NCI-H2171 (cell line): ENCODE results near the gene UAP1L1.
A peak's percentile ranks its signal among the peaks of the same experiment; 100 is the strongest.

Experiments used
- DNase-seq: peaks from one replicate; lab custom pipeline; 2025; lab: John Stamatoyannopoulos, UW

UAP1L1 gene

DNA sequence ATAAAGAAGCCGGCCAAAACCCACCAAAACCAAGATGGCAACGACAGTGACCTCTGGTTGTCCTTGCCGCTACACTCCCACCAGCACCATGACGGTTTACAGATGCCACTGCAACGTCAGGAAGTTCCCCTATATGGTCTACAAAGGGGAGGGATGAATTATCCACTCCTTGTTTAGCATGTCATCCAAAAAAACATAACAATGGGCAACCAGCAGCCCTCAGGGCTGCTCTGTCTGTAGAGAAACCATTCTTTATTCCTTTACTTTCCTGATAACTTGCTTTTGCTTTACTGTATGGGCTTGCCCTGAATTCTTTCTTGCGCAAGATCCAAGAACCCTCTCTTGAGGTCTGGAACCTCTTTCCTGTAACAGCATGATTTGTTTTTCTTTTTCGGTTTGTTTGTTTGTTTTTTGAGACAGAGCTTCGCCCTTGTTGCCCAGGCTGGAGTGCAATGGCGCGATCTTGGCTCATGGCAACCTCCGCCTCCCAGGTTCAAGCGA, 2.0 kb upstream of the UAP1L1 start:
- DNase-seq, result no peak

DNA sequence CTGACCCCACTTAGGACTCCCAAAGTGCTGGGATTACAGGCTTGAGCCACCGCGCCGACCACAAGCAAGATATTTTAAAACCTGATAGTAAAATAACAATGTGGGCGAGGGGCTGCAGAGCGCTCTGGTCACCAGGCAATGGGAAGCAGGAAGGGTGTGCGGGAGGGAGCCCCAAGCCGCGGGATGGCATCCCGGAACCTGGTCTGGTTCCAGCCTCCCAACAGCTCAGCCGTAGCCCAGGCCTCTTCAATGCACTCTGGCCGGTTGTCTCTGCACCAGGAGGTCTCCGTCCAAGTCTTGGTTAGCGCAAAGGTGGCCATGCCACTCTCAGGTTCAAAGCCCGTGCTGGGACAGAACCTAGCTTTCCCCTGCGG, 694 bp upstream of the UAP1L1 start:
- no peak for DNase-seq

DNA sequence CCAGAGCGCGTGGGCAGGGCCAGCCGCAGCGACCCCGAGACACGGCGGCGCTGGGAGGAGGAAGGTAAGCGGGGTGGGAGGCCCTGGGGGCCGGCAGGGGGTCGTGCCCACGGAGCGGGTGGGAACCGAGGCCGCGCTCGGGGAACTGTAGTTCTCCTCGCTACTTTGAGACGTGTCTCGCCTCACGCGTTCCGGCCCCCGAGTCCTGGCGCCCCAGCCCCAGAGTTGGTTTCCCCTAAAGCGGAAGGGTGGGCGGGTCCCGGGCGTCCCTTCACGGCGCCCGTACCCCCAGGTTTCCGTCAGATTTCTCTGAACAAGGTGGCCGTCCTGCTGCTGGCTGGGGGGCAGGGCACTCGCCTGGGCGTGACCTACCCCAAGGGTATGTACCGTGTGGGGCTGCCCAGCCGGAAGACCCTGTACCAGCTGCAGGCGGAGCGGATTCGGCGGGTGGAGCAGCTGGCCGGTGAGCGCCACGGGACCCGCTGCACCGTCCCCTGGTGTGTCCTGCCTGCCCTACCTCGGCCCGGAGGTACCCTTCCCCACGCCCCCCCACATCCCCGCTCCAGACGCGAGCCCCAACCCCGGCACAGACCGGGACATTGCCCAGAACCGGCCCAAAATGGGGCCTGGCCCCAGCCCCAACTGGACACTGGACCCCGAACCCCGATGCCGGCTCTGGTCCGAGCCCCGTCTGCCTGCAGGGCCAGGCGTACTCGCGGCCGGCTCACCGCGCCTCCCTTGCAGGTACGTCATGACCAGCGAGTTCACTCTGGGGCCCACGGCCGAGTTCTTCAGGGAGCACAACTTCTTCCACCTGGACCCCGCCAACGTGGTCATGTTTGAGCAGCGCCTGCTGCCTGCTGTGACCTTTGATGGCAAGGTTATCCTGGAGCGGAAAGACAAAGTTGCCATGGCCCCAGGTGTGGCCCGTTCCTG, 709 bp downstream of the UAP1L1 start:
- no peak for DNase-seq

DNA sequence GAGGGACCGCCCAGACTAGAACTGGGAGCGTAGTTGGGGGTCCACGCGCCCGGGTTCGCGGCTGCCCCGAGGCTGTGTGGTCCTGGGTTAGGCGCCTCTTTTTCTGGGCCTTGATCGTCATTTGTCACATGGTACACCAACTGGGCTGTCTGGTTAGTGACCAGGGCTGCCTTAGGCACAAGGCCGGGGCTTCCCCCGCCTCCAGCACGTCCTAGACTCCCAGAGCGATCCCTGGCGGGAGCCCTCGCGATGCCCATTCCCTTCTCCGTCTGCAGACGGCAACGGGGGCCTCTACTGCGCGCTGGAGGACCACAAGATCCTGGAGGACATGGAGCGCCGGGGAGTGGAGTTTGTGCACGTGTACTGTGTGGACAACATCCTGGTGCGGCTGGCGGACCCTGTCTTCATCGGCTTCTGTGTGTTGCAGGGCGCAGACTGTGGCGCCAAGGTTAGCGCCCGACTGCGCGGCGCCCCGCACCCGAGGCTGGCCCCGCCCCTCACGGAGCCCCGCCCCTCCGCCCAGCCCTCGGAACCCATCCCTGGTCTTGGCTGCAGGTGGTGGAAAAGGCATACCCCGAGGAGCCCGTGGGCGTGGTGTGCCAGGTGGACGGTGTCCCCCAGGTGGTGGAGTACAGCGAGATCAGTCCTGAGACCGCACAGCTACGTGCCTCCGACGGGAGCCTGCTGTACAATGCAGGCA, 1.5 kb downstream of the UAP1L1 start:
- no peak for DNase-seq

DNA sequence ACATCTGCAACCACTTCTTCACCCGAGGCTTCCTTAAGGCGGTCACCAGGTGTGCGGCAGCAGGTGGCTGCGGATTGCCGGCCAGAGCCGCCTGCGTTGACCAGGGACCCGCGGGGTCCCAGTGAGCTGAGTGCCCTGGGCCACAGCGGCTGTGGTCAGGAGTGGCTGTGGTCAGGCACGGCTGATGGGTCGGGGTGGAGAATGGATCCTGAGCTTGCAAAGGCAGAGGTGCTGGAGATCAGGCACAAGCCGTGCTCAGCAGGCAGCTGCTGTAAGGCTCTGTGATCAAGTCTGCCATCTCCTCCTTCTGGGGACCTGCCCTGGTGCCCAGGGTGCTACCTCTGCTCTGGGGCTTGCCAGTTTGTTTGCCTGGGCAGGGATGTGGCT, 2.1 kb downstream of the UAP1L1 start:
- DNase-seq, result no peak

DNA sequence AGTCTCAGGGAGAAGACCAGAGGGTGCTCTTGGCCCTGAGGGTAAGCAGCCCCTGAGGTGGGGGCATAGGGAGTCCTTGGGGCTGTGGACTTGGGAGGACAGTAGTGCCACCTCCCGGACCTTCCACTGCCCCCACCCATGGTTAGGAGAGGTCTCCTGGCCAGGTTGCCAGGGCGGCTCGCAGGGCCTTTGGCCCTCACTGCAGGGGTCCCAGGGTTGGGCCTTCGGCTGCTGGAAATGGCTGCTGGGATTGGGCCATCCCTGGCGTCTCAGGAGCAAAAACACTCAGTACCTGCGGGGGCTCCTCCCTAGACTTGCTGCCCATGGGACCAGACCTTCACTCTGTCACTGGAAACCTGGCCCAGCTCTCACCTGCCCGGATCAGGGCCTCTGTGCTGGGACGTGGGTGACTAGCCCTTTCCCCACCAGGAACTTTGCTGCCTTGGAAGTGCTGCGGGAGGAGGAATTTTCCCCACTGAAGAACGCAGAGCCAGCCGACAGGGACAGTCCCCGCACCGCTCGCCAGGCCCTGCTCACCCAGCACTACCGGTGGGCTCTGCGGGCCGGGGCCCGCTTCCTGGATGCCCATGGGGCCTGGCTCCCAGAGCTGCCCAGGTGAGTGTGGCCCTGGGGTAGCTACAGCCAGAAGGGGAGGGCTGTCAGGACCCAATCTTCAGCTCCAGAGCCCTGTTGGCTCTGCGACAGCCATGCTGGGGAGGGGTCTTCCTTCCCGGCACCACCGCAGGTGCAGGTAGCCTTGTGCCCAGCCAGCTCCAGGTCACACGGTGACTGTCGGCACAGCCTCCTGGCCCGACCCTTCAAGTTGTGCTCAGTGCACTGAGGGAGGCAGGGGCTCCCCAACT, 3.2 kb downstream of the UAP1L1 start:
- DNase-seq, result no peak

DNA sequence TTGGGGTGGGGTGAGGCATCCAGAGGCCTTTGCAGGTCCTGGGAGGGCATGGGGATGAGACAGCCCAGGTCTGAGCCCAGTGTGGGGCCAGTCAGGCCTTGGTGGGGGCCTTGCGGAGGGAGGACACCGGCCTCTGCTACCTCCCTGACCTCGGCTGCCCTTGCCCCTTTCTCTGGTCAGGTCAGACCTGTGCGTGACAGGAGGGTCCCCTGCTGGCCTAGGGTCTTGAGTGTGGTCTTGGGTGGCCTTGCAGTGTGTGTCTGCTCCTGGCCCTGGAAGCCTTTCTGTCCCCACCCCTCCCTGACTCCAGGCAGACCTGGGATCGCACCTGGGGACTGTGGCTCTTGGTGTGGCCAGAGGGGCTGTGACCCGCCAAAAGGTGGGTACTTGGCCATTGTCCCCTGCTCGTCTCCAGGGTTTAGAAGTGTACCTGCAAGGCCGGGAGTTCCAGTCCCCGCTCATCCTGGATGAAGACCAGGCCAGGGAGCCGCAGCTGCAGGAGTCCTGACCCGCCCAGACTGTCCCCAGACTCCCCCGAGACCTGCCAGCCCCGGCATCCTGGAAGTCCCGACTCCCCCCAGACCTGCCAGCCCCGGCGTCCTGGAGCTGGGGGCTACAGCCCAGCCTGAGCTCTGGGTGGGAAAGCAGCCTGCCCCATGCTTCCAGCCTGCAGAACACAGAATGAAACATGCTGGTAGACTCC, 5.1 kb downstream of the UAP1L1 start:
- no peak for DNase-seq

DNA sequence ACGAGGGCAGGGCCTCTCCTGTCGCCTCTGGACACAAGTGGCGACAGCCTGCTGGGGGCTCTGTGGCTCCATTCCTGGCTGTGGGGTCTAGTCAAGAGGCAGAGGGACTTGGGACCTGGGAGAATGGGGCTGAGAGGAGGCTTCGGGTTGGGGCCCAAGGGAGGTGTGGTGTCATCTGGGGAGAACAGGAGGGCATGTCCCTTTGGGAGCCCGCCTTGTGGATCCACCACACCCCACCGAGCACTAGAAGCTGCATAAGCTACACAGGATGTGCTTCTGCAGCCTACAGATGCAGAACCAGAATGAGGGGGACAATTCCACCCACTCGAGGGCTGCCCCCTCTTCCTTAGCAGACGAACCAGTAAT, 5.6 kb downstream of the UAP1L1 start:
- DNase-seq, result no peak

DNA sequence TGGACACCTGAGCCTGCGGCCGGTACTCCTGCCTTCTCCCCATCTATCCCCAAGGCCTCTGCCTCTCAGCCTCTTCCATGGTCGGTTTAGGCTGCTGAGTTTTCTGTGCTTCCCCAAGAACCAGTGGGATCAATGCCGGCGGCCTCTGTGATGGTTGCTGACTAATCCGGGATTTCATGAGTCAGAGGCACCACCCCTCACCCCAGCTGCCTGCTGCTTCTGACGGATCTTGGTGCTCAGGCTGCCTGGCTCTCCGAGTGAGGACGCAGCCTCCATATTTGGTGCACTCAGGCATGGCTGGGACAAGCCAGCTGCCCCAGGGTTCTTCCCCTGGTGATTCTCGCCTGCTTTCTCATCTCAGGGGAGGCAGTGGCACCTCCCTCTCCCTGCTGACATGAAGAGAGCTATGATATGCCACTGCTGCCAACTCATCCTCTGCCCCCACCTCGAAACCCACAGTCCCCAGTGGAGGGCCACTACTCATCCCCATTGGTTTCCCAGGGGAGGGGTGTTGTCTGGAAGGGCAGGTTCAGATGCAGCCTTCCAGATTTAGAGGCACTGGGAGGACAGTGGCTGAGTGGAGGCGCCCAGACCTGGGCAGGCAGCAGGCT, 6.2 kb downstream of the UAP1L1 start:
- peak; percentile 16 for DNase-seq

DNA sequence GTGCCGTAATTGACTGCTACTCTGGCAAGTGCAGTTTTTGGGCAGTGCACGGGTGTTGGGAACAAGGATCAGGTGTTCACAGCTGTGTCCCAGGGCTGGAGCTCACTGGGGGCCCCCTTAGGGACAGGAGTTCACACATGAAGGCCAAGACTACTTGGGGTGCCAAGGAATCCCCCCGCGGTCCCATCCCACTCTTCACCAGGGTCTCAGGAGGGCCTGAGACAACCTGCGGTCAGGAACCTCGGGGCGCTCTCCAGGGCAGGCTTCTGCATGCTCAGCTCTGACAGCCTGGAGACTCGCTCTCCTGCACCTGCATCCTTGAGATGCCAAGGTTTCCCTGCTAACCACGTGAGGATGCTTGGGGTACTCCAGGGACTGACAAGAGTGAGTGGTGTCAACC, 7.2 kb downstream of the UAP1L1 start:
- DNase-seq, result no peak

DNA sequence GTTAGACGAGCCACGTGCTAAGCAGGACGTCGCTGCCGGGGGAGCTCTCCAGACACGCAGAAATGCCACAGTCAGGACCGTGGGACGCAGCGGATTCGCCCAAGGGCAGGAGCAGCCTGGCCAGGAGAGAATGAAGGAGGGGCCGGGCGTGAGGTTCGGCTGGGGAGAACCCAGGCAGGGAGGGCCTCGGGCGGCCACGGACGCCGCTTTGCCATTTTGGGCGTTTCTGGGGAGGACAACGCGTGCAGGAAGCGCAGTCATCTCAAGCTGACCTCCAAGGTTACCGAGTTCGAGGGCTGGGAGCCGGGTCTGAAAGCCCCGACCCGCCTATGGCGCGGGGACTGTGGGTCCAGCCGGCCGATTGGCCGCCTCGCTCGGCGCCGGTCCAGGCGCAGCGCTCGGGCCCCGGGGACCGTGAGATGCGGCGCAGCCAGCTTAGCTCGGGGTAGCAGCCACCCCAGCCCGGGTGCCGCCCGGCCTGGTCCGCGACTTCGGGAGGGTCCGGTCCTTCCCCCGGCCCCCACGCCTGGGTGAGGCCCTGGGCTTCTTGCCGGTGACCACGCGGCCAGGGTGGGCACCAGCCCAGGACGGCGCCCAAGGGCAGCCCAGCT, 8.7 kb downstream of the UAP1L1 start:
- DNase-seq, result no peak

DNA sequence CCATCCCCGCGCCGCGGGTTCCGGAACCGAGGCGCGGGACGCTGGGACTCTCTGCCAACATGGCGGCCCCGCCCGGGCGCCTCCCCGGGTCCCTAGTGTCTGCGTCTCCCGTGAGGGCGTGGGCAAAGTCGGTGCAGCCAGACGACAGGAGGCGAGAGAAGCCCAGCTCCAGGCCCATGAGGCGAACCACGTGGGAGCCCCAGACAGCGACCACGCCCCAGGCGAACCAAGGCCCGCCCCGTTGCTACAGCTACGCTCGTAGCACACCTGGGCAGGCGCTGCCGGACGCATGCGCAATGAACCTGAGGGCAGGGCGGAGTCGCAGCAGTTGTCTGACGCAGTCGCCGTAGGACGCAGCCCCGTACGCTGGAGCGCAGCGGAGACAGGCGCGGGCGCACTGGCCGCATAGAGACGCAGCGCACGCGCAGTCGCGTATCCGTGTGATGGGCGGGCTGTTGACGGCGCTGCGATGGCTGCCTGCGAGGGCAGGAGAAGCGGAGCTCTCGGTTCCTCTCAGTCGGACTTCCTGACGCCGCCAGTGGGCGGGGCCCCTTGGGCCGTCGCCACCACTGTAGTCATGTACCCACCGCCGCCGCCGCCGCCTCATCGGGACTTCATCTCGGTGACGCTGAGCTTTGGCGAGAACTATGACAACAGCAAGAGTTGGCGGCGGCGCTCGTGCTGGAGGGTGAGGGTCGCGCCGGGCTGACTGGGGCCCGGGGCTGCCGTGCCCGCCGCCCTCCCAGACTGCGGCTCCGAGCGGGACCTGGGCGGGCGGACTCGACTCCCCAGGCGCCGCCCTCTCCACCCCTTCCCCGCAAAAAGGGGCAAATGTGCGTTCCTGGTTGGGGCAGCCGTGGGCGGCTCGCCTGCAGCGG, 9.5 kb downstream of the UAP1L1 start, which contains the start of gene MAN1B1:
Gene MAN1B1 (plus strand): TSS at position 455 of the 878 bp plus-strand sequence. CDS start 15 bp downstream, at position 470.
- peak; percentile 100 for DNase-seq

DNA sequence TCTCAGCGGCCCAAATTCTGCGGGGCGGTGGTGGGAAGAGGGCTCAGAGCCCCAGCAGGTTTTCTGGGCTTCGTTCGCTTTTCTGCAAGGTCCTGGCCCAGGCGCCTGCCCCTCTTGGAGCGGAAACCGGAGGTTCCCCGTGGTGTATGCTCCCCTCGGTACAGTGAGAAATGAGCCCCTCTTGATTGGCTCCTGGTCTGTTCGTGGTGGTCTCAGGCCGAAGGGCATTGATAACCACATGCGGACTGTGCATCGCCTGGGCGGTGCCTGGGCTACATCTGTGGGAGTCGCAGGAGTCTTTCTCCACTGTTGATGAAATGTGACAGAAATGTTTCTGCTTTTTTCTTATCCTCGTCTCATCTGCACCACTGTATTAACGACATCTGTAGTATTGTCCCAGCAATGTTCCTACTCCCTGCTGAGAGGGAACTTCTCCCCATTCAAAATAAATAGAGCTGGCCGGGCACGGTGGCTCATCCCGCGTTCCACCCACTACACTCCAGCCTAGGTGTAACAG, 10.2 kb downstream of the UAP1L1 start:
- DNase-seq, result no peak

DNA sequence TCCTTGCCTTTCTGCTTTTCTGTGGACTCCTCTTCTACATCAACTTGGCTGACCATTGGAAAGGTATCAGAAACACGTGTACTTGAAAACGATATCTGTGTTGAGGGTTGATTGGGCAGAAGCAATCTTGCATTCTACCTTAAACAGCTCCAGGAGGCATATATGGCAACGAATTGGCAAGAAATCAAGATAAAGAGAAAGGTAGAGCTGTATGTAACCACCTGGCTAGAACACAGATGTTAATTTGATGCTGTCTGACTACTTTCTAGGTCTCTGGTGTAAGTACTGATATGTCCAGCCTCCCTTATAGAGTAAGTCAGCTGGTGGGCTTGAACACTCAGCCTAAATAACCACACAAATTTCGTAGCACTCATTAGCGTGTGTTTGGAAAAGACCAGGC, 10.8 kb downstream of the UAP1L1 start:
- peak; percentile 51 for DNase-seq

DNA sequence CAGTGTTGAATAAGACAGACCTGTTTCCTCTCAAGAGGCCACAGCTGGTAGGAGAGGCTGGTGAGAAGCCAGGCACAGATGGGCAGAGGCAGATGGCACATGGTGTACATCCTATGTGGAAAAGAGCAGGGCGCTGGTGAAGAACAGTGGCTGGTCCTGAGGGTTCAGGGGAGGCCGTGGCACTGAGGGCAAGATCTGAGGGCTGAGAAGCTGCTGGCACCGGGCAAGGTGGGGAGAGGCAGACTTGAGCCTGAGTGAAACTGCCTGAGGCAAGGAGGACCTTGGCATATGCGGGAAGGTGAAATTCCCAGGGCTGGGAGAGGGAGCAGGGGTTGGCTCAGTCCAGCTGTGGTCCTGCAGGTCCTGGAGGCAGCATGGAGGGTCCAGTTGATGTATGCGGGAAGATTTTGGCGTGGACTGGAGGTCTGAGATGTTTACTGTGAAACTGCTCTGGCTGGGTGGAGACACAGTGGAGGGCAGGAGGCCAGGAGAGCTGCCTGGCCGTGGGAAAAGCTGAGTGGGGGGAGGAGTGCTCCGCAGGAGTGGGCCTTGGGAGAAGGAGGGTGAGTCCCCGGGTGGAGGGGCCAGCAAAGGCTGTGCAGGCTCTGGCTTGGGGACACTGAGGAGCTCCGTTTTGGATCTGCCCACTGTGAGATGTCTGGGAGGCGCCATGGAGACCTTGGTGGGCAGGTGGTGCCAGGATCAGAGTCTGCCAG, 12.1 kb downstream of the UAP1L1 start:
- DNase-seq, result peak; percentile 81

DNA sequence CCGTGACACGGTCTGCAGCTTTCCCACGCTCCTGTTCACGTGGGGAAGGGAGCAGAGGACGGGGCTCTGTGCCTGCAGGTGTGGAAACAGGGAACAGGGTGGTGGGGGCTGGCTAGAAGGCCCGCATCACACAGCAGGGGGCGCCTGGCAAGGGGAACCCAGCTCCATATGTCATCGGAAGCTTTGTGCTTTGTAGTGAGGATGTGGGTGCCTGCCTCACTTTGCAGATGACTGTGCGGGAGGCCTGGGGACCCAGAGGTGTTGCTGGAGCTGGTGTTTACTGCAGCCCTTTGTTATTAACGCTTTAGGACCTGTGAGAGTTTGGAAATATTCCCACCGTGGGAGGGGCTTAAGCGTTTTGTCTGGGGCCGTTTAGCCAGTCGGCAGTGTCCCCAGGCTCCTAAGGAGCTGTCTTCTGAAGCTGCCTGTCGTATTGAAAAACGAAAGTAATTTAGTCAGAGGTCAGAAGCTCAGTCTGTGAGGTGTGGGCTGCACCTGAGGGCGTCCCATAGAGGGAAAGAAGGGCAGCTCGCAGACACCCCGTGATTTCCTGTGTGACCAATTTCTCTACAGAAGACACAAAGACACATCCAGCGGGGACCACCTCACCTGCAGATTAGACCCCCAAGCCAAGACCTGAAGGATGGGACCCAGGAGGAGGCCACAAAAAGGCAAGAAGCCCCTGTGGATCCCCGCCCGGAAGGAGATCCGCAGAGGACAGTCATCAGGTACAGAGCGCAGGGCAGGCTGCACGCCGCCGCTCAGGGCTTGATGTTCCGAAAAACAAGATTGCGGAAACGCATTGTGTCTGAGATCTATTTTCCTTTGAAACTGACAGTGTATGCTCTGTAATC, 18.6 kb downstream of the UAP1L1 start:
- DNase-seq, result peak; percentile 66

DNA sequence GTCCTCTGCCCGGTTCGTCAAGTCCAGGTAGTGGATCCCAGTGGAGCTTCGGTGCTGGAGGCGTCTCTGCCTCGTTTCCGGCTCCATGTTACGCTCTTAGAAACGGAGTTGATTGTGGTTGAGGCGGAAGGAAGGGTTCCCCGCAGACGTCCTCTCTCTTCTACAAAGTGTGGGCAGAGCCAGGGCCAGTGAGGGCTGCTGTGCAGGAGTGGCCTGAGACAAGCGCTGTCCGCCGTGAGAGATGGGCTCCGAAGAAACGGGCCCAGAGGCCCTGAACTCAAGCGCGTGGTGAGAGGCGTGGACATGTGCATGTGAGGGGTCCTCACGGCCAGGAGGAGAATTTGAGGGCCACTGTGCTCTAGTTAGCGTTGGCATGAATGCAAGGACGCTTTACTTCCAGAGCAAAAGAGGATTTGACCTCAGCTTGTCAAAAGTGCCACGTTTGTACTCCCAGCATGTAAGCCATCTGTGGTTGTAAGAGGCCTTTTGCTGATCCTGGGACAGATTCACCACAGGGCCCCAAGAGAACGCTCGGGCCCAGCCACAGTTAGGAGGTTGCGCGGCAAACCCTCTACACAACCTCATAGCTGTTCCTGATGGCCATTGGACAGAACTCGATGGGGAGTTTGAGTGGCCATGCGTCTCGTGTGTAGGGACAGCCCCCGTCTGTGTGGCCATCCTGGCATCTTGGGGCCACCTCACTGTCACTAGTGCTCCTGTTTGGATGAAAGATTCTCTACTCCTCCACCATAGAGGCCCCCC, 19.6 kb downstream of the UAP1L1 start:
- no peak for DNase-seq
